Gastrocnemius medialis (tissue), 4 donors: ENCODE data around the gene HTATSF1.

Experiments
- POLR2A ChIP-seq, 2 donors: fragments of 450-650 bp; IDR thresholded peaks; one replicate each; pipeline ENCODE4 v1.6.1; 2017; ENCODE audit warnings: antibody characterized with exemption in 2 of 2, mild to moderate bottlenecking in 2 of 2, moderate library complexity in 2 of 2
- TF ChIP-seq, protein P1 (sequence below), 5 experiments: fragments of 450-650 bp in 3 of 5; fragments of 200-600 bp in 2 of 5; sonication (generic) in 2 of 5; IDR thresholded peaks in 4 of 5; conservative IDR thresholded peaks in 1 of 5; 1 replicate in 4 of 5; 2 replicates in 1 of 5; pipeline ENCODE4 v1.5.1; 2016 to 2019; ENCODE audit warnings: antibody characterized with exemption in 5 of 5, mild to moderate bottlenecking in 3 of 5, moderate library complexity in 3 of 5

DNA sequence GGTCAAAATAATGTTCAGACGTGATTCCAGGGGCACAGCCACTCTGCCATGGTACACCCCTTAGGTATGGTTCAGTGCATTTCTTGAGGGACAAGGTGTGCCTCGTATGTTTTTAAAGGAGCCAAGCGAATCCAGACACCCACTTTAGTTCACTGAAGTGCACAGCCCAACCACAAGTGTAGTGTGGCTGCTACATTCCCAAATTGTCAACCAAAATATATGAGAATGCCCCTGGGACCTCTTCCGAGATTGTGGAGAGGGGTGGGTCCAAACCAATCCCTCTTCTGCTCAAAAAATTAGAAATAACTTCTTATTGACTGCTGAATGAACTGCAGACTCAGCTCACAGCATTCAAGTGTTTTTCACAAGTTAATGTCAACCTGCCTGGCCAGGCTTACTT is 17.0 kb upstream of the HTATSF1 start:
- TF ChIP-seq, protein P1, sequence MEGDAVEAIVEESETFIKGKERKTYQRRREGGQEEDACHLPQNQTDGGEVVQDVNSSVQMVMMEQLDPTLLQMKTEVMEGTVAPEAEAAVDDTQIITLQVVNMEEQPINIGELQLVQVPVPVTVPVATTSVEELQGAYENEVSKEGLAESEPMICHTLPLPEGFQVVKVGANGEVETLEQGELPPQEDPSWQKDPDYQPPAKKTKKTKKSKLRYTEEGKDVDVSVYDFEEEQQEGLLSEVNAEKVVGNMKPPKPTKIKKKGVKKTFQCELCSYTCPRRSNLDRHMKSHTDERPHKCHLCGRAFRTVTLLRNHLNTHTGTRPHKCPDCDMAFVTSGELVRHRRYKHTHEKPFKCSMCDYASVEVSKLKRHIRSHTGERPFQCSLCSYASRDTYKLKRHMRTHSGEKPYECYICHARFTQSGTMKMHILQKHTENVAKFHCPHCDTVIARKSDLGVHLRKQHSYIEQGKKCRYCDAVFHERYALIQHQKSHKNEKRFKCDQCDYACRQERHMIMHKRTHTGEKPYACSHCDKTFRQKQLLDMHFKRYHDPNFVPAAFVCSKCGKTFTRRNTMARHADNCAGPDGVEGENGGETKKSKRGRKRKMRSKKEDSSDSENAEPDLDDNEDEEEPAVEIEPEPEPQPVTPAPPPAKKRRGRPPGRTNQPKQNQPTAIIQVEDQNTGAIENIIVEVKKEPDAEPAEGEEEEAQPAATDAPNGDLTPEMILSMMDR (IDR thresholded peaks at IDR 0.05 in 4 of 5, conservative IDR thresholded peaks at IDR 0.05 in 1 of 5), result no peak
- TF ChIP-seq POLR2A (IDR thresholded peaks at IDR 0.05), result no peak
